GM10266 (cell line): ENCODE data around the gene DNAJA1.
A peak's percentile ranks its signal among the peaks of the same experiment; 100 is the strongest.

Experiments
- DNase-seq: peaks from one replicate; pipeline ENCODE4 v3.0.0; 2012; ENCODE audit errors: extremely low spot score
- CTCF ChIP-seq: IDR thresholded peaks from 2 replicates; pipeline ENCODE4 v1.5.1; 2012; ENCODE audit warnings: mild to moderate bottlenecking, low read depth; ENCODE audit not compliant: control insufficient read depth, insufficient read depth; ENCODE audit errors: missing control alignments

The DNAJA1 gene

DNA sequence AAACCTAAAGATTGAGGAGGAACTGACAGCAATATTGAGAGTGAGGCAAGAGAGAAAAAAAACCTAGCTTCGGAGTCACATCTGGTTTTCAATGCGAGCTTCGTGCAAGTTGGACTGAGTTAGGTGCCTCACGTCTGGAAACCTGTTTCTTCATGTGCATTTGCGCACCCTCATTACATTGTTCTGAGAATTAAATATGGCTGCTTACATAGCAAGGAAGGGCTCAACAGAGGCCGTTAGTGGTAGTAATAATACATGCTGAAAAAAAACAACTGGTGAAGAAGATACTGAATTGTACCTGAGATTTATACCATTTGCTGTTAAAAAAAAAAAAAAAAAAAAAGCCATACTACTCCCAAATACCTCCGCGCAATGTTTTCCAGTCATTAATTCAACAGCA lies 18.6 kb downstream of the DNAJA1 start:
- TF ChIP-seq CTCF, result no peak

DNA sequence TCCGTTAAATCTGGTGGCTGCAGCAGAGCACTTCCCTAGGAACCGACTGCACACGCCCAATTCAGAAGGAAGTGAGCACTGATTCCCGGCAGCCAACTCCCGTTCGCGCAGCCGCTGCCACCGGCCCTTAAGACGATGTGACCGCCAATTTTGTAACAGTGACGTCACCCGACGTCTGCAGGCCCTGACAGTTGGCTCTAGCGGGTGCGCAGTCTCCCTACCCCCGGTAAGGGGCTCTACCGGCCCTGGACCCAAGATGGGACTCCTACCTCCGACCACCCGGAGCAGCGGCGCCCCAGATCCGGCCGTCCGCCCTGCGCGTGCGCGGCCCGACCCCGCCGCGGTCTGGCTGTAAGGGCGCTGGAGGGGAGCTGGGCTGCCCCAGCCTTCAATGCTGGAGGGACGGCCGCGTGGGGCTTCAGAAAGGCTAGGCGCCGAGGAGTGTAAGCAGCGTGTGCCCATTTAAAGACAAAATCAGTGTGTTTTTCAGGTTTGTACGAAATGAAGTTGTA lies 19.1 kb downstream of the DNAJA1 start:
- peak; percentile 79 for DNase-seq
- TF ChIP-seq CTCF, result no peak

More for the DNA sequence above, 18.6 kb downstream of the DNAJA1 start:
- no peak for DNase-seq

GRCh38 chr9:33044677-33045282 lies 19.7 kb downstream of the DNAJA1 start:
- TF ChIP-seq CTCF, result no peak
- DNase-seq, result no peak

GRCh38 chr9:33046061-33046460 lies 21.0 kb downstream of the DNAJA1 start:
- DNase-seq, result no peak

GRCh38 chr9:33048054-33048465 lies 23.0 kb downstream of the DNAJA1 start:
- no peak for DNase-seq

More at GRCh38 chr9:33046061-33046460, 21.0 kb downstream of the DNAJA1 start:
- no peak for TF ChIP-seq CTCF

DNA sequence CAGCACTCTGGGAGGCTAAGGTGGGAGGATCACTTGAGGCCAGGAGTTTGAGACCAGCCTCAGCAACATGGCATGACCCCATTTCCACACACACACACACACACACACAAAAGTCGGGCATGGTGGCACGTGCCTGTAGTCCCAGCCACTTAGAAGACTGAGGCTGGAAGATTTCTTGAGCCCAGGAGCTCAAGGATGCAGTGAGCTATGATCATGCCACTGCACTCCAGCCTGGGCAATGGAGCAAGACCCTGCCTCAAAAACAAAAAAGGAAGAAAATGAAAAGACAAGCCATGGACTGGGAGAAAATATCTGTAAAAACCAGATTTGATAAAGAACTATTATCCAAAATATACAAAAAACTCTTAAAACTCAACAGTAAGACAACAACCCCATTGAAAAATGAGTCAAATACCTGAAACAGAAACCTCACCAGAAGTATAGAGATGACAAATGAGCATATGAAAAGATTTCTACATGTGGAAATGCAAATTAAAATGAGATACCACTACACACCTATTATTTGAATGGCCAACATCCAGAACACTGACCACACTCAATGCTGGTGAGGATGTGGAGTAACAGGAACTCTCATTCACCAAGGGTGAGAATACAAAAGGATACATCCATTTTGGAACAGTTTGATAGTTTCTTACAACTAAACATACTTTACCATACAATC lies 24.7 kb downstream of the DNAJA1 start:
- DNase-seq, result no peak
- TF ChIP-seq CTCF, result no peak

More at GRCh38 chr9:33048054-33048465, 23.0 kb downstream of the DNAJA1 start:
- TF ChIP-seq CTCF, result no peak

GRCh38 chr9:33051144-33051543 lies 26.1 kb downstream of the DNAJA1 start:
- DNase-seq, result no peak
- TF ChIP-seq CTCF, result no peak
